Measurements from ENCODE around the gene CDO1.

- TF ChIP-seq CTCF (IDR thresholded peaks at IDR 0.05; ENCODE audit: low read length) (no peak), EZH2 (IDR thresholded peaks at IDR 0.05; ENCODE audit: borderline replicate concordance, low read length) (no peak)
Measured at GRCh38 chr5:115801152-115801551, 15.3 kb downstream of the CDO1 start.
